ENCODE measurements around the gene LTO1. TPM values are rescaled to one million over a fixed set of nuclear protein-coding genes. Genes with fewer than 3 reads are reported as not detected.
"Not testable (repeated sequence)": the region's sequence is repeated elsewhere in the genome, so short reads cannot be mapped to it uniquely, and the experiment has no call there.

The LTO1 gene
- total RNA-seq, 1 donor from 2014 or later: 12.1 TPM

DNA sequence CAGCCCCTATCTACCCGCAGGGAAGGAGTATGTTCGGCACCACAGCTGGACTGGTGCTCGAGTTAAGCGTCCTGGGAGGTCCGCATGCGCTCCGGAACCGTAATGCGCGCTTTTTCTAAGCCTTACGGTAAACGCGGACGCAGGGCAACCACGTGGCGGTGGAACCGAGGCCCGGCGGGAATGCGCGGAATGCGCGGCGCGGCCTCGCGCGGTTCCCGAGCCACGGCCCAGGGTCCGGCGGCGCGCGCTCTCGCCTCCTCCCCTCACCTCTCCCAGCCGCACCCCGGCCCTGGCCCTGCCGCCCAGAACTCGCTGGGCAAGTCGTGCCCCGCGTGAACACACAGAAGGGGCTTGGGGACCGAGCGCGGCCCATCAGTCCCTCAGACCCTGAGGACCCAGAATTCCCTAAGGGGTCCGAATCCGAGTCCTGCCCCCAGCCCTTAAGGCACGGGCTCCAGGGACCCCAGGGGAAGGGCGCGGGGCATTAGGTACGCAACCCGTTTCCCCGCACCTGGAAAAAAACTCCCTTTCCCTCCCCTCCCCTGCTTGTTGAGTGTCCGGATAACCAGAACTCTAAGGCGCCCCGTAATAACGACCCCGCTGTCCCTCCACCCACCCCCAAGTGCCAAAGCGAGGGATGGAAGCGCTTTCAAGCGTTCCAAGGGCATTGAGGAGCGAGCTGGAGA, 38.5 kb downstream of the LTO1 start:
- DNase-seq (ENCODE audit: low read depth in 2 of 2): peak; percentile 86 to 93

DNA sequence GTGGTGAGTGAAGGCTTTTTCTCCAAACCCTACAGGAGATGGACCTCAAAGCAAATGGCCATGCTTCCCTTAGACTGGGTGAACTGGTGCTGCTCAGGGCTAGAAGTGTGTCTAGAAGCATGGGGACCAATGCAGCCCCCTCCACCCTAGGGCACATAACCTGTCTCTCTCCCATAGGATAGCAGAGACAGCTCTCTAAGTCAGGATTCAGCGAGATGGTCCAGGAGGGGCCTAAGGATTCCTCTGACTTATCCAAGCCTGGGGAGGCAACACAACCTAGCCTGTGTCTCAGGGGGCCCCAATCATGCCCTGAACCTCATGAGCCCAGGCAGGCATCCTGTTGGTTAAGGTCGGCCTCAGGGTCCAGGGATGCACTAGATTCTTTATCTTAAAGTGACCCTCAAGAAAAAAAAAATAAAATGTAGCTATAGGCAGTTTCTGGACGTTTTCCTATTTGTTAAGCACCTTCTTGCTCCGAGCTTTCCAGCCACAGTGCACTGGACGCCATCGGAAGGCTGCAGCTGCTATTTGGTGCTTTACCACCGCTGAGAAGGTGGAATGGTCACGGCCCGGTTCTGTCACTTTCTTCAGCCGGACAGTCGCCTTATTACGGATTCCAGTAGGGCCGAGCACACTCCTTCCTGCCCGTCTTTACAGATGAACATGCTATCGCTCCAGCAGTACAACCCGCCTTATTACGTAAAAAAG, 39.2 kb downstream of the LTO1 start:
- DNase-seq (ENCODE audit: low read depth in 2 of 2): no peak

- DNase-seq (ENCODE audit: low read depth in 2 of 2): no peak
Observed at GRCh38 chr11:69635195-69635594, 40.0 kb downstream of the LTO1 start.

DNA sequence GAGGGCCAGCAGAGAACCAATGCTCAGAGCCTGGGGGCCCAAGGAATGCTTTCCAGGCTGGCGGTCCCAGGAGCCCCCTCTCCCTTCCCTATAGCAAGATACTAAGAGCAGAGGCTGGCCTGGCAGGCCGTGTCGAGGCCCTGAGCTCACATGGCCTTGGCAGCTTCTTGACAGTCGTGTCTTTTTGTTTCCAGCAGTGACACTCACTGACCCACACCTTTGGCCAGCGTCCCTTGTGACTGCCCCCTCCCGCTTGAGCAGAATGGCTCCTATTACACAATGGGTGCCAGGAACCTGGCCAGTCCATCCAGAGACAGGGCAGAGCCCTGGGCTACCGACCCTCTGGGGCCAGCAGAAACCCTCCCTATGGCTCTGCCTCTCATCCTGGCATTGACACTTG, 40.6 kb downstream of the LTO1 start:
- DNase-seq (ENCODE audit: low read depth in 2 of 2): no peak

- DNase-seq (ENCODE audit: low read depth in 2 of 2): no peak
Observed at GRCh38 chr11:69634069-69634468, 41.1 kb downstream of the LTO1 start.

DNA sequence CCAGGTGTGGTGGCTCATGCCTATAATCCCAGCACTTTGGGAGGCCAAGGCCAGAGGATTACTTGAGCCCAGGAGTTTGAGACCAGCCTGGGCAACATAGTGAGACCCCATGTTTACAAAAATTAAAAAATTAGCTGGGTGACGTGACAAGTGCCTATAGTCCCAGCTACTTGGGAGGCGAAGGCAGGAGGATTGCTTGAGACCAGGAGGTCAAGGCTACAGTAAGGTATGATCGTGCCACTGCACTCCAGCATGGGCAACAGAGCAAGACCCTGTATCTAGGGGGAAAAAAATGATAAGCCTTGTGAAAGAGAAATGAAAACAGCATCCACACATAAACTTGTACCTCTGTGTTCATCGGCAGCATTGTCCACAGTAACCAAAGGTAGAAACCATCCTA, 42.3 kb downstream of the LTO1 start:
- no peak for DNase-seq (ENCODE audit: low read depth in 2 of 2)

DNA sequence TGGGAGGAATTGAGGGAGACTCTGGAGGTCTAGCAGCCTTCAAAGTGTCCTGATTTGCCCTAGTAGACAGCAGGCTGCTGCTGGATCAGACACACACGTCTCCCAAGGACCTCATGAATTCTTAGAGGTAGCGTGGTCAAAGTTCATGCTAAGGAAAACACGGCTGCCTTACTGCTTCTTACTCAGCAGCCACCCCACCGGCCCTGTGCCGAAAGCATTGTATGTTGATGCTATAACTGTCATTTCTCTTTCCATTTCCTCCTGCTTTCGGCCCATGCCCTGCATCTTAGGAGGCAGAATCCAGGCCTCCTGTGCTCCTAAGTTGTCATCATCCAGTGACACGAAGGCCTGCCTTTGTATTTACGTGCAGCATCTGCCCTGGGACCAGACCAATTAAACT, 44.7 kb downstream of the LTO1 start:
- no peak for DNase-seq (ENCODE audit: low read depth in 2 of 2)

- peak; percentile 42 to 56 for DNase-seq (ENCODE audit: low read depth in 2 of 2)
Observed at GRCh38 chr11:69630017-69630416, 45.1 kb downstream of the LTO1 start.

DNA sequence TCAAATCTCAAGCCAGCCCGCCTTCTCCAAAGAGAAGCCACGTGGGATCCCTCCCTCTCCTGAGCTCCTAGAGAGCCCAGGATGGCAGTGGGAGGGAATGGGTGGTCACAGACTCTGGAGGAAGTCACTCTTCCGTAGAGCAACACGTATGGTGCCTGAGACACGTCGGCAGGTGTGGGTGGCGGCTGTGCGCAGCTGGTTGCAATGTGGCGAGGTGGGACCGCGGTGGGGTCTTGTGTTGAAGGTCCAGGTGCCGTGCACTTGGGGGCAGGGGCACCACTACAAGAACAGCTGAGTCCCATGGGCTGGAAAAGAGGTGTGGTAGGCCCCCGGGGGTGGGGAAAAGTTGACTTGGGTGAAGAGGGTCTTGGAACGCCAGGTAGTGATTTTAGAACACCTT, 47.6 kb downstream of the LTO1 start:
- no peak for DNase-seq (ENCODE audit: low read depth in 2 of 2)

- DNase-seq (ENCODE audit: low read depth in 2 of 2): no peak
Observed at GRCh38 chr11:69625476-69625875, 49.7 kb downstream of the LTO1 start.

DNA sequence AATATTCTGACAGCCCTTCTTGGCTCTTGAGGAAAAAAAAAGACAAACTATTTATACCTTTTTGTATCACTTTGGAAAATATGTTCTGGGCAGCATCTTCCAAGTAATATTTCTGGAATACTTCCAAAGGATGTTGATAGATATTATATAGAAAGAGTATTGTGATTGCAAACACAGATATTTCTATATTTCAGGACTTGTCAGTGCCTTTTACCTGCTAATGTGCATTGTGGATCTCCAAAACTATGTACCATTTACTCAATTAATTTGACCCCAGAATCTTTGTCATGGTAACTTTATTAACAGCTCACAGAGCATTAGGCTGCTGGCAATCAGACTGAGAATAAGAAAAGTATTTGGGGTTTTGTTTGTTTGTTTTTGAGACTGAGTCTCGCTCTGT, 50.9 kb downstream of the LTO1 start:
- no peak for DNase-seq (ENCODE audit: low read depth in 2 of 2)

- not testable (repeated sequence) for DNase-seq (ENCODE audit: low read depth in 2 of 2)
Observed at GRCh38 chr11:69622097-69622681, 53.0 kb downstream of the LTO1 start.

- DNase-seq (ENCODE audit: low read depth in 2 of 2): no peak
Observed at GRCh38 chr11:69620683-69621290, 54.4 kb downstream of the LTO1 start.

DNA sequence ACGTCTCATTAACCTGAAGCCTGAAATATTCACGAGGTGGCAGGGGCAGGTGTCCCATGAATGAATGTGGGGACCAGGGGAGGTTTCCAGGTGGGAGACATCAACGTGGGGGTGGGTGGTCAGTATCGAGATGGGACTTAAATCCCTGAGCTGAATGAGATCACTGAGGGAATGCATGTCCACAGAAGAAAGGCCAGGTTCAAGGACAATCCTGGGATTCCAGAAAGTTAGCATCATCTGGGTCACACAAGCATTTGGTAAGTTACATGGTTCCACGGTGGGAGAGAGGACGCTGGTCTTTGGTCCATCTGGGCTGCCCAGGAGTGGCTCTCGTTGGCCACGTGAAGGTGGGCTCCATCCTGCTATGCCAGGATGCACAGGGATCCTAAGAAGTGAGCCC, 56.9 kb downstream of the LTO1 start:
- DNase-seq (ENCODE audit: low read depth in 2 of 2): no peak

DNA sequence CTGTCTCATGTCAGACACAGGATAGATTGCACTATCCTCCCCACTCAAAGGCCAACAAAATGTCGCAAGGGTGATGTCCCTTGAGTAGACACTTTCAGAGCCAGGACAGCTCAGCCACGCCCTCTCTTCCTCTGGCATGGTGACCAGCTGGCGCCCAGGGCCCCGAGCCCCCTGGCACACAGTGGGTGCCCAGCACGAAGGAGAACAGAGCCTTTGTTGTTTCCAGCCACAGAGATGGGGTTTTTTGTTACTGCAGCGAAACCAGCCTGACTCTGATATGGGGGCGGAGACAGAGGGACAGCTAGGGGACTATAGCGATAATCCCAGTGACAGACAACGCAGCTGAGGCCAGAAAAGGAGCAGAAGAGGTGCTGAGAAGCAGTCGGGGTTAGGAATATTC, 57.5 kb downstream of the LTO1 start:
- no peak for DNase-seq (ENCODE audit: low read depth in 2 of 2)

DNA sequence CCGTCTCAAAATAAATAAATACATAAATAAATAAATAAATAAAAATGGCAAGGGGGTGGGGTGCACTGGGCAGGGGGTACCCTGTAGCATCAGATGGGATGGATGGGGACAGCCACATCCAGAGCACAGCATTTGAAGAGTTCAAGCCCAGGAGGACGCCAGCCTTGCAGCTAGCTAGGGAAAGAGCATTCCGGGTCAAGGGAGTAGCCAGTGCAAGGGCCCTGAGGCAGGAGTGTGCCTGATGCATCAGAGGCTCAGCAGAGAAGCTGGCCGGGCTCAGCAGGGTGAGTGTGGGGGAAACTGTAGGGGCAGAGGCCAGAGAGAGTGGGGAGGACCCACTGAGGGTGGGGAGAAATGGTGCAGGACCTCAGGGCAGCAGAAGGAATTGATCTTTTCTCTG, 57.9 kb downstream of the LTO1 start:
- no peak for DNase-seq (ENCODE audit: low read depth in 2 of 2)

Other genes with a start within 250 kb of the LTO1 start
- gene LINC01488, start 193.7 kb downstream of the LTO1 start, total RNA-seq: under 0.01 TPM in 1 of 2 replicates, not detected in the other
- gene CCND1, start 34.2 kb downstream of the LTO1 start, total RNA-seq: 203 and 371 TPM in 2 replicates
- gene FGF19, start 28.7 kb upstream of the LTO1 start, total RNA-seq: not detected in 2 replicates
- gene FGF4, start 100.0 kb upstream of the LTO1 start, total RNA-seq: not detected in 2 replicates
- gene FGF3, start 144.1 kb upstream of the LTO1 start, total RNA-seq: not detected in 2 replicates